ENCODE data around the gene TEC.

TEC gene

GRCh38 chr4:48131736-48132135, 137.9 kb downstream of the TEC start:
- no peak overlapping the region for H3K4me3 ChIP-seq
- no peak for DNase-seq (ENCODE audit: low read depth, low spot score)
- H3K27ac ChIP-seq: no peak overlapping the region
- TF ChIP-seq EZH2 (IDR thresholded peaks at IDR 0.05) (no peak), POLR2AphosphoS5 (IDR thresholded peaks at IDR 0.05; ENCODE audit: borderline replicate concordance, low read depth, low read length) (no peak)
- no peaks in the 10 kb centered on the region for H3K9me3 ChIP-seq (ENCODE audit: low read depth, low read length)
- H3K9ac ChIP-seq (ENCODE audit: insufficient read length): no peak overlapping the region
- no peaks in the 10 kb centered on the region for H3K36me3 ChIP-seq (ENCODE audit: insufficient read depth, low read length)

- no peak overlapping the region for H3K4me3 ChIP-seq
- no peak overlapping the region for H3K9ac ChIP-seq (ENCODE audit: insufficient read length)
- no peak overlapping the region for H3K27ac ChIP-seq
- DNase-seq (ENCODE audit: low read depth, low spot score): no peak
- no peaks in the 10 kb centered on the region for H3K36me3 ChIP-seq (ENCODE audit: insufficient read depth, low read length)
- no peaks in the 10 kb centered on the region for H3K9me3 ChIP-seq (ENCODE audit: low read depth, low read length)
- no peak for TF ChIP-seq POLR2AphosphoS5 (IDR thresholded peaks at IDR 0.05; ENCODE audit: borderline replicate concordance, low read depth, low read length)
Measured at GRCh38 chr4:48130100-48130499, 139.5 kb downstream of the TEC start.

- Histone ChIP-seq H3K27ac (no peak overlapping the region), H3K4me3 (no peak overlapping the region), H3K9me3 (ENCODE audit: low read depth, low read length) (no peaks in the 10 kb centered on the region), H3K36me3 (ENCODE audit: insufficient read depth, low read length) (no peaks in the 10 kb centered on the region), H3K9ac (ENCODE audit: insufficient read length) (no peak overlapping the region)
- no peak for DNase-seq (ENCODE audit: low read depth, low spot score)
- no peak for TF ChIP-seq POLR2AphosphoS5 (IDR thresholded peaks at IDR 0.05; ENCODE audit: borderline replicate concordance, low read depth, low read length)
- no peak for TF ChIP-seq FOXP2 (optimal IDR thresholded peaks at IDR 0.05; ENCODE audit: control extremely low read depth, extremely low read length, insufficient read depth)
- no peak for TF ChIP-seq EZH2 (IDR thresholded peaks at IDR 0.05)
Measured at GRCh38 chr4:48129307-48130014, 140.2 kb downstream of the TEC start.

GRCh38 chr4:48127682-48128404, 141.8 kb downstream of the TEC start:
- H3K9ac ChIP-seq (ENCODE audit: insufficient read length): no peak overlapping the region
- H3K4me3 ChIP-seq: no peak overlapping the region

GRCh38 chr4:48127231-48127630, 142.4 kb downstream of the TEC start:
- no peak overlapping the region for H3K27ac ChIP-seq
- no peaks in the 10 kb centered on the region for H3K36me3 ChIP-seq (ENCODE audit: insufficient read depth, low read length)
- no peak overlapping the region for H3K4me3 ChIP-seq
- H3K9me3 ChIP-seq (ENCODE audit: low read depth, low read length): no peaks in the 10 kb centered on the region
- DNase-seq (ENCODE audit: low read depth, low spot score): no peak
- H3K9ac ChIP-seq (ENCODE audit: insufficient read length): no peak overlapping the region
- no peak for TF ChIP-seq FOXP2 (optimal IDR thresholded peaks at IDR 0.05; ENCODE audit: control extremely low read depth, extremely low read length, insufficient read depth)
- no peak for TF ChIP-seq POLR2AphosphoS5 (IDR thresholded peaks at IDR 0.05; ENCODE audit: borderline replicate concordance, low read depth, low read length)
- no peak for TF ChIP-seq EZH2 (IDR thresholded peaks at IDR 0.05)

More at GRCh38 chr4:48127682-48128404, 141.8 kb downstream of the TEC start:
- DNase-seq (ENCODE audit: low read depth, low spot score): peak; percentile 8
- TF ChIP-seq POLR2AphosphoS5 (IDR thresholded peaks at IDR 0.05; ENCODE audit: borderline replicate concordance, low read depth, low read length) (no peak), FOXP2 (optimal IDR thresholded peaks at IDR 0.05; ENCODE audit: control extremely low read depth, extremely low read length, insufficient read depth) (no peak), EZH2 (IDR thresholded peaks at IDR 0.05) (no peak)
- Histone ChIP-seq H3K36me3 (ENCODE audit: insufficient read depth, low read length) (no peaks in the 10 kb centered on the region), H3K9me3 (ENCODE audit: low read depth, low read length) (no peaks in the 10 kb centered on the region), H3K27ac (no peak overlapping the region)

- TF ChIP-seq FOXP2 (optimal IDR thresholded peaks at IDR 0.05; ENCODE audit: control extremely low read depth, extremely low read length, insufficient read depth) (no peak), EZH2 (IDR thresholded peaks at IDR 0.05) (no peak), POLR2AphosphoS5 (IDR thresholded peaks at IDR 0.05; ENCODE audit: borderline replicate concordance, low read depth, low read length) (no peak)
- DNase-seq (ENCODE audit: low read depth, low spot score): no peak
Measured at GRCh38 chr4:48126621-48127020, 143.0 kb downstream of the TEC start.

GRCh38 chr4:48124870-48125269, 144.8 kb downstream of the TEC start:
- no peak overlapping the region for H3K27ac ChIP-seq
- H3K36me3 ChIP-seq (ENCODE audit: insufficient read depth, low read length): no peaks in the 10 kb centered on the region
- DNase-seq (ENCODE audit: low read depth, low spot score): no peak
- no peak overlapping the region for H3K4me3 ChIP-seq
- H3K9me3 ChIP-seq (ENCODE audit: low read depth, low read length): no peaks in the 10 kb centered on the region
- H3K9ac ChIP-seq (ENCODE audit: insufficient read length): no peak overlapping the region
- no peak for TF ChIP-seq FOXP2 (optimal IDR thresholded peaks at IDR 0.05; ENCODE audit: control extremely low read depth, extremely low read length, insufficient read depth)
- no peak for TF ChIP-seq POLR2AphosphoS5 (IDR thresholded peaks at IDR 0.05; ENCODE audit: borderline replicate concordance, low read depth, low read length)

More at GRCh38 chr4:48126621-48127020, 143.0 kb downstream of the TEC start:
- H3K9ac ChIP-seq (ENCODE audit: insufficient read length): no peak overlapping the region
- no peak overlapping the region for H3K27ac ChIP-seq
- no peaks in the 10 kb centered on the region for H3K9me3 ChIP-seq (ENCODE audit: low read depth, low read length)
- H3K4me3 ChIP-seq: no peak overlapping the region
- H3K36me3 ChIP-seq (ENCODE audit: insufficient read depth, low read length): no peaks in the 10 kb centered on the region

GRCh38 chr4:48122756-48123155, 146.9 kb downstream of the TEC start:
- Histone ChIP-seq H3K27ac (no peak overlapping the region), H3K9me3 (ENCODE audit: low read depth, low read length) (no peaks in the 10 kb centered on the region), H3K36me3 (ENCODE audit: insufficient read depth, low read length) (no peaks in the 10 kb centered on the region), H3K4me3 (no peak overlapping the region), H3K9ac (ENCODE audit: insufficient read length) (no peak overlapping the region)
- TF ChIP-seq EZH2 (IDR thresholded peaks at IDR 0.05) (no peak), POLR2AphosphoS5 (IDR thresholded peaks at IDR 0.05; ENCODE audit: borderline replicate concordance, low read depth, low read length) (no peak), FOXP2 (optimal IDR thresholded peaks at IDR 0.05; ENCODE audit: control extremely low read depth, extremely low read length, insufficient read depth) (no peak)
- no peak for DNase-seq (ENCODE audit: low read depth, low spot score)
